Kidney (tissue), 14 donors: ENCODE results near the gene UNC13D. TPM values are rescaled to one million over a fixed set of nuclear protein-coding genes. Genes with fewer than 3 reads are reported as not detected.

Experiments
- DNase-seq, 5 donors: peaks; one replicate each; pipeline ENCODE4 v3.0.0-alpha.2; 2013 to 2020
- FAIRE-seq: peaks from 2 replicates; lab custom pipeline; 2012; peaks lifted over from hg19 to GRCh38; lab: Jason Lieb, UNC
- H3K27ac ChIP-seq, 2 donors: one replicate each; pipeline ENCODE4 v1.7.0; 2013; ENCODE audit warnings: low read depth in 2 of 2, low read length in 2 of 2, inconsistent platforms in 1 of 2
- H3K27me3 ChIP-seq: one replicate; pipeline ENCODE4 v1.7.1; 2013; ENCODE audit warnings: low read length, inconsistent platforms; ENCODE audit not compliant: control insufficient read depth, insufficient read depth
- H3K36me3 ChIP-seq, 3 donors: one replicate each; pipeline versions ENCODE4 v1.7.0 to v1.7.1; 2013; ENCODE audit warnings: low read length in 3 of 3, control low read depth in 1 of 3, inconsistent platforms in 1 of 3; ENCODE audit not compliant: insufficient read depth in 3 of 3, control insufficient read depth in 2 of 3
- H3K4me1 ChIP-seq, 3 donors: one replicate each; pipeline versions ENCODE4 v1.7.0 to v1.7.1; 2013; ENCODE audit warnings: low read length in 3 of 3, inconsistent platforms in 1 of 3, low read depth in 1 of 3; ENCODE audit not compliant: control insufficient read depth in 2 of 3, insufficient read depth in 2 of 3
- H3K4me3 ChIP-seq, 3 donors: one replicate each; pipeline versions ENCODE4 v1.7.0 to v1.8.1; 2013; ENCODE audit warnings: low read length in 3 of 3, control low read depth in 1 of 3, inconsistent platforms in 1 of 3
- H3K9ac ChIP-seq, 3 donors: one replicate each; pipeline versions ENCODE4 v1.7.0 to v1.7.1; 2013; ENCODE audit warnings: low read length in 3 of 3, control low read depth in 1 of 3, inconsistent platforms in 1 of 3
- H3K9me3 ChIP-seq, 3 donors: one replicate each; pipeline versions ENCODE4 v1.7.0 to v1.7.1; 2013; ENCODE audit warnings: low read length in 3 of 3, control low read depth in 1 of 3, inconsistent platforms in 1 of 3; ENCODE audit not compliant: control insufficient read depth in 2 of 3, insufficient read depth in 1 of 3
- CTCF ChIP-seq: IDR thresholded peaks from 3 replicates; pipeline ENCODE4 v1.5.1; 2012; ENCODE audit warnings: mild to moderate bottlenecking, moderate library complexity, borderline replicate concordance; ENCODE audit not compliant: insufficient read depth; ENCODE audit errors: extremely low read depth
- intact Hi-C: fragments of 100-400 bp; cut with DNase I; formaldehyde crosslinking; loops from one replicate; pipeline ENCODE4 v1.11.1; 2022
- polyA plus RNA-seq: library from polyadenylated mRNA; stranded (reverse); fragments of 350-450 nt; fragmentation: Illumina TruSeq; extraction: RNeasy Lipid Tissue Mini Kit (QIAGEN cat#74804); gene quantifications from one replicate; pipeline ENCODE4 v1.2.3, GENCODE V29; 2014; ENCODE audit warnings: low read depth, low replicate concordance; ENCODE audit not compliant: insufficient read depth
- total RNA-seq: library from RNA; stranded (reverse); fragmentation: NEBNext Ultra II Directional; extraction: Animal tissue kit (Norgen Biotek cat#: 25700); gene quantifications from one replicate; pipeline ENCODE4 v1.2.1, GENCODE V29; 2021
- donor health status: control.
- donor health status: control.
- donor health status: control.
- donor health status: control.
- donor health status: control.
- donor health status: DM: yes; HTN: yes; CAD: no.
- donor health status: Normal renal cell carcinoma (clear cell type).

UNC13D gene
- total and polyA plus RNA-seq, 2 donors from 2014 or later: 3.8 to 26.1 TPM

GRCh38 chr17:75891605-75892555, 47.7 kb upstream of the UNC13D start:
- peaks cover 0 to 4% (median 3%) of the 10 kb centered on the region in 3 donors for H3K36me3 ChIP-seq
- peaks cover 0 to 20% (median 9%) of the 10 kb centered on the region in 3 donors for H3K4me1 ChIP-seq
- TF ChIP-seq CTCF: no peak
- intact Hi-C loops: no loop called here
- no peak overlapping the region for H3K27ac ChIP-seq
- H3K4me3 ChIP-seq: no peak overlapping the region
- no peak overlapping the region for H3K9ac ChIP-seq
- no peaks in the 10 kb centered on the region for H3K27me3 ChIP-seq
- no peaks in the 10 kb centered on the region for H3K9me3 ChIP-seq
- DNase-seq: no peak
- no peak for FAIRE-seq

GRCh38 chr17:75891022-75891604, 46.9 kb upstream of the UNC13D start:
- FAIRE-seq (no peak), DNase-seq (no peak)
- H3K36me3 ChIP-seq: peaks cover 0 to 4% (median 3%) of the 10 kb centered on the region in 3 donors
- no peak overlapping the region for H3K27ac ChIP-seq
- H3K4me1 ChIP-seq: peaks cover 0 to 20% (median 9%) of the 10 kb centered on the region in 3 donors
- no peaks in the 10 kb centered on the region for H3K9me3 ChIP-seq
- intact Hi-C loops: no loop called here
- no peak overlapping the region for H3K9ac ChIP-seq
- no peak for TF ChIP-seq CTCF
- no peak overlapping the region for H3K4me3 ChIP-seq
- no peaks in the 10 kb centered on the region for H3K27me3 ChIP-seq

- no peak for FAIRE-seq
- H3K4me1 ChIP-seq: peaks cover 0 to 7% (median 0%) of the 10 kb centered on the region in 3 donors
- intact Hi-C loops: no loop called here
These were observed 45.2 kb upstream of the UNC13D start for GRCh38 chr17:75889454-75889853.

More at GRCh38 chr17:75889454-75889853, 45.2 kb upstream of the UNC13D start:
- no peaks in the 10 kb centered on the region for H3K27me3 ChIP-seq
- H3K9me3 ChIP-seq: no peaks in the 10 kb centered on the region
- H3K36me3 ChIP-seq: peaks cover 0 to 4% (median 3%) of the 10 kb centered on the region in 3 donors
- no peak overlapping the region for H3K27ac ChIP-seq
- no peak for DNase-seq
- no peak for TF ChIP-seq CTCF
- no peak overlapping the region for H3K9ac ChIP-seq
- no peak overlapping the region for H3K4me3 ChIP-seq
